Stimulated activated CD4-positive, alpha-beta T cell treated with anti-CD3 and anti-CD28 coated beads, Interleukin-12 subunit alpha, Interleukin-12 subunit beta, amount 100 ng/mL, for 24 hours (primary cell): ENCODE data around the gene ZXDA.
"Not testable (repeated sequence)": the region's sequence is repeated elsewhere in the genome, so short reads cannot be mapped to it uniquely, and the experiment has no call there.

Source experiments
- DNase-seq, 2 experiments: peaks; one replicate each; pipeline ENCODE4 v3.0.0-alpha.2; 2020; ENCODE audit warnings: low read depth in 2 of 2

Gene ZXDA, protein sequence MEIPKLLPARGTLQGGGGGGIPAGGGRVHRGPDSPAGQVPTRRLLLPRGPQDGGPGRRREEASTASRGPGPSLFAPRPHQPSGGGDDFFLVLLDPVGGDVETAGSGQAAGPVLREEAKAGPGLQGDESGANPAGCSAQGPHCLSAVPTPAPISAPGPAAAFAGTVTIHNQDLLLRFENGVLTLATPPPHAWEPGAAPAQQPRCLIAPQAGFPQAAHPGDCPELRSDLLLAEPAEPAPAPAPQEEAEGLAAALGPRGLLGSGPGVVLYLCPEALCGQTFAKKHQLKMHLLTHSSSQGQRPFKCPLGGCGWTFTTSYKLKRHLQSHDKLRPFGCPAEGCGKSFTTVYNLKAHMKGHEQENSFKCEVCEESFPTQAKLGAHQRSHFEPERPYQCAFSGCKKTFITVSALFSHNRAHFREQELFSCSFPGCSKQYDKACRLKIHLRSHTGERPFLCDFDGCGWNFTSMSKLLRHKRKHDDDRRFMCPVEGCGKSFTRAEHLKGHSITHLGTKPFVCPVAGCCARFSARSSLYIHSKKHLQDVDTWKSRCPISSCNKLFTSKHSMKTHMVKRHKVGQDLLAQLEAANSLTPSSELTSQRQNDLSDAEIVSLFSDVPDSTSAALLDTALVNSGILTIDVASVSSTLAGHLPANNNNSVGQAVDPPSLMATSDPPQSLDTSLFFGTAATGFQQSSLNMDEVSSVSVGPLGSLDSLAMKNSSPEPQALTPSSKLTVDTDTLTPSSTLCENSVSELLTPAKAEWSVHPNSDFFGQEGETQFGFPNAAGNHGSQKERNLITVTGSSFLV

DNA sequence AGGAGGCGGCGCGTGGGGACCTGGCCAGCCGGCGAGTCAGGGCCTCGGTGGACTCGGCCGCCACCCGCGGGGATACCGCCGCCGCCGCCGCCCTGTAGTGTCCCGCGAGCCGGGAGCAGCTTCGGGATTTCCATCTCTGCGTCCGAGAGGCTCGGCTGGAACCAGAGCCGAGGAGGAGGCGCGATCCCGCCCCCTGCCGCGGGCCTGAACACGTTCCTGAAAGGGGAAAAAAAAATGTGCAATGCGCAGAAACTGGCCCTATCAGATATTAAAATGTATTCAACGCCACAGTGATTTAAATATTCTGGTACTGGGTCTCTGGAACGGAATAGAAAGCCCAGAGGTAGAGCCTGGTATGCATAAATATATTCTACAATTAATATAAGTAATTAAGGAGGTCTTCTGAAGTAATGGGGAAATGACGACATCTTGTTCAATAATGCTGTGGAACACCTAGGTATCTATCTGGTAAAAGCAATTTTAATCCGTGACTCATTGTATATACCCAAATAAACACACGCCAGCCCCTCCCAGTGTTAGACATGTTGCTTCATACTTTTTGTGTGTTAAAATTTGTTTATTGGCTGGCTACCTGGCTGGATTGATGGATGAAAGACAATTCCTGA is at the start of gene ZXDA:
Gene ZXDA (minus strand): TSS at position 172 of the 626 bp plus-strand sequence. CDS start 38 bp downstream, at position 134.
- DNase-seq: not testable (repeated sequence)

DNA sequence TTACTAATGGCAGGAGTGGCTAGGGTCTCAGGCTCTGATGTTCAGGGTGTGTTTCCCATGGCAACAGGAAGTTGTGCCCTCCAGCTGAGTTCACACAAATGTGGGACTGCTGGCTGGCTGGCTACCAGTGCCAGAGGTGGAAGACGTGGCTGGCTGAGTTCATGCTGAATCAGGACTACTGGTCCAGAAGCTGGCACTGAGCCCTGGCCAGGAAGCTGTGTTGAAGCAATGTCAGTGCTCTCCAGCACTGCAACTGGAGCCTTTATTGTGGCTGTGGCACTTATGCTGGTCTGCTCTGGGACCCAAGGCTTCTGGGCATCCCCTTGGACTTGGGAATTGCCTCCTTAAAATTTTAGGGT is 42.0 kb upstream of the ZXDA start:
- no peak for DNase-seq

- DNase-seq: no peak
Observed at GRCh38 chrX:57951666-57952319, 41.5 kb upstream of the ZXDA start.

DNA sequence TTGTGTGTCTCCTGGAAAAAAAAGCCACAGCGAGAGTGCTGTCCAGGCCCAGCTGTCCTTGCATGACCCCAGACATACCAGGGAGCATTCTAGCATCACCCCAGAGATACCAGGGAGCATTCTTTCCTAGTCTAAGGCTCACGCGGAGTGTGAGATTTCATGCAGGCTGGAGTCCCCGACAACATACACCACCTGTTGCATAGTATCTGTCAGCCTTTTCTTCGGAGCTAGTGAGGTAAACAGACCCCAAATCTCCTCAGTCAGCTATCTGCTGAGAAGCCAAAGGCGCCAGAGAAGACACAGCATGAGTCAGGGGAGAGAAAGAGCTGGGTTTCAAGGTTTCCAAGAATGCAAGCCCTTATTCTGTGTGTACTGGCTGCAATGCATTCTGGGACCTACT is 23.1 kb upstream of the ZXDA start:
- no peak for DNase-seq

DNA sequence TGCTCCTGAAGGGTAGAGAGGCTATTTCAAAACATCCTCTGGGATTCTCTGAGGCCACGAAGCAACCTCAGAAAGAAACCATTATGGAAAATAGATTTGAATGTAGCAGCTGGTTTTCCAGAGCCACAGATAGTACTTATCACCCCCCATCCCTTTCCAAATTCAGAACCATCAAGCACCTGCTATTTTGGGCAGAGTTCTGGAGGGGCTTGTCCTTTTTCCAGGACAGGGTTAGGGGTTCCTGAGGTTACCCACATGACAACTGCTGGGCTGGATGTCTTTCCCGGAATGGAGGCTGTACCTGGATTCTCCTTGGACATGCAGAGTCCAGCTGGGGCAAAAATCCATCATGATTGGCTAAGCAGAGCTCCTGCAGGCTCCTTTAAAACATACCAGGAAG is 22.0 kb upstream of the ZXDA start:
- no peak for DNase-seq

DNA sequence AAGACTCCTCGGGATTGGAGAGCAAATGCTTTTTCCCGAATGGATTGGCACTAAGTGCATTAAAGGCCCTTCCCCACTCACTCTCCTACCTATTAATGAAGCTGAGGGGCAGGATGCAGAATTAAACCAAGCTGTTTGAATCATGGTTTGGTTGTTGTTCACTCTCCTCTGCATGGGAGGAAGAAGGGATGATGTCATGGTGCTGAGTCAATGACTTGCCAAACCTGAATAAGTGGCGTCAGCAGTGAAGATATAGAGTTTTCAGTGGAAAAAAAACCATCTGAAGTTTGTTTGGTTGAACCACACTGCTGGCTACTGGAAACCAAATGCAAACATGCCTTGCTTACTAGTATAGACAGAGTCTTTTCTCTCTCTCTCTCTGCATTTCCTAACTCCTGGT is 19.8 kb upstream of the ZXDA start:
- DNase-seq: no peak

DNA sequence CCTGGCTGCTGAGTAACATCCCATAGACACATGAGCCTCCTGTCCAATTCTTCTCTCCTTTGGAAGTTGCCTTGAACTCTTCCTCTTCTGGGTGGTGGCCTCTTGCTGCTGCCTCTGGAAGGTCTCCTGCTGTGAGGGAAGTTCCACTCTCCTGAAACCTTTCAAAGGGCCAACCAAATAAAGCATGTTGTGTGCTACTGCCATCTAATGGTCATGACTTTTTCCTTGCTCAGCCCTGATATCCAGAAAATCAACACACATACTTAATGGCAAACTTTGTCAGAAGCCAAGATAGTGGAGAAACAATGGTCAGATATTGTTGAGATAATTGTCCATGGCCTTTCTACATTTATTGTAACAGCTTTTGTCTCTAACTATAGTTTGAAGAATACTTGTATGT is 19.1 kb upstream of the ZXDA start:
- no peak for DNase-seq

DNA sequence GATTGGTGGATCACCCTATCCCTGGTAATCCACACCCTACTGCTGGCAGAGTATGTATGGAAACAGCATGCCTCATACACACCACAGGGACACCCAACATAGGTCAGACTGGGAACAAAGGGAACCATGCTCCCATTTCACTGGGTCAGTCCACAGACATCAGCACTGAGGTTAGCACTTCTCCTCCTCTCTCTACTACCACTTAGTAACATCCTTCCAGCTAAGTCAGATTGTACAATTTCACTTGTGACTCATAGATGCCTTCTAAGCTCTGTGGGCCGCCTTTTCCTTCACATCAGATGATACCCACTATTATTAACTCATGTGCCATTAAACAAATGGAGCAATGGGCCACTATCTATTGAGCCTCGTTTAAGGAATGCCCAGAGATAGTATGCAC is 15.5 kb upstream of the ZXDA start:
- DNase-seq: no peak

- no peak for DNase-seq
Observed at GRCh38 chrX:57918750-57919436, 8.6 kb upstream of the ZXDA start.

DNA sequence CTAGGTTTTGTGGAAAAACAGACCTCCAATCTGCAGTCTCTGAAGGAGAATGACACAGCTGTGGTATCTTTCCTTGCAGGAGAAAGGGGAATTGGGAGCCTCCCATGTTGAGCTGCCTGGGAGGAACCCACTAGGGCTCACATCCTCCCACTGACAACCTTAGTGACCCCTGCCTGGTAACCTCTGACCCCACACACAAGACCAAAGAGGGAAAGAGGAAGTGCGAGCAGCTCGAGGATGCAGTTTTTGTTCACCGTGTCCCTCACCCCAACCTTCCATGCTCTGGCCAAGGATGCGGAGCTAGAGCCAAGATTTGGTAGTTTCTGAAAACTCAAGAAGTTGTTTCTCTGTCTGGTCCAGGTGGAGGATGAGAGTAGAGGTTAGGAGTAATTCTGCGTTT is 5.4 kb upstream of the ZXDA start:
- no peak for DNase-seq

GRCh38 chrX:57909595-57910286 is 517 bp downstream of the ZXDA start:
- DNase-seq: peak in 1 of 2 experiments; percentile 2

DNA sequence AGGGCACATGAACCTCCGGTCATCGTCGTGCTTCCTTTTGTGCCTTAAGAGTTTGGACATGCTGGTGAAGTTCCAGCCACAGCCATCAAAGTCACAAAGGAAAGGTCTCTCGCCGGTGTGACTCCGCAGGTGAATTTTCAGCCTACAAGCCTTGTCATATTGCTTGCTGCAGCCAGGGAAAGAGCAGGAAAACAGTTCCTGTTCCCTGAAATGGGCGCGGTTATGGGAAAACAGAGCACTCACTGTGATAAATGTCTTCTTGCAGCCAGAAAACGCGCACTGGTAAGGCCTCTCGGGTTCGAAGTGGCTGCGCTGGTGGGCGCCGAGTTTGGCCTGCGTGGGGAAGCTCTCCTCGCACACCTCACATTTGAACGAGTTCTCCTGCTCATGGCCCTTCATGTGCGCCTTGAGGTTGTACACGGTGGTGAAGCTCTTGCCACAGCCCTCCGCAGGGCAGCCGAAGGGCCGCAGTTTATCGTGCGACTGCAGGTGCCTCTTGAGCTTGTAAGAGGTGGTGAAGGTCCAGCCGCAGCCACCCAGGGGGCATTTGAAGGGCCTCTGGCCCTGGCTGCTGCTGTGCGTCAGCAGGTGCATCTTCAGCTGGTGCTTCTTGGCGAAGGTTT is 1.2 kb downstream of the ZXDA start:
- DNase-seq: not testable (repeated sequence)

GRCh38 chrX:57906790-57907189 is 3.5 kb downstream of the ZXDA start:
- DNase-seq: no peak

DNA sequence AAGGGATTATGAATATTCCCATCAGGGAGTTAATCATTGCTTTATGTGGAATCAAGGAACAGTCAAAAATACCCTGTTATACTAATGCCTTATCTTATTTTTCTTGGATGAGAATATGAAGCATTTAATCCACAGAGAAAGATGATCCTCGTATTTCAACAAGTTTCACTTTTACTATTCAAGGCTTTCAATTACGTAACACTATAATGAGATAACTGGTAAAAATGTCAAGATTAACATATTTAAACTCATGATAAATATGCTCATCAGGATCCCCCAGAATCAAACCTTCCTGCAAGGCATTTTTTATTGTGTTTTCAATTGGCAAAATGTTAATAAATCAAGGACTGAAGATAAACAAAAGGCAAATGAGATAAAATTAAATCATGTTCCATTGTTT is 5.1 kb downstream of the ZXDA start:
- no peak for DNase-seq

DNA sequence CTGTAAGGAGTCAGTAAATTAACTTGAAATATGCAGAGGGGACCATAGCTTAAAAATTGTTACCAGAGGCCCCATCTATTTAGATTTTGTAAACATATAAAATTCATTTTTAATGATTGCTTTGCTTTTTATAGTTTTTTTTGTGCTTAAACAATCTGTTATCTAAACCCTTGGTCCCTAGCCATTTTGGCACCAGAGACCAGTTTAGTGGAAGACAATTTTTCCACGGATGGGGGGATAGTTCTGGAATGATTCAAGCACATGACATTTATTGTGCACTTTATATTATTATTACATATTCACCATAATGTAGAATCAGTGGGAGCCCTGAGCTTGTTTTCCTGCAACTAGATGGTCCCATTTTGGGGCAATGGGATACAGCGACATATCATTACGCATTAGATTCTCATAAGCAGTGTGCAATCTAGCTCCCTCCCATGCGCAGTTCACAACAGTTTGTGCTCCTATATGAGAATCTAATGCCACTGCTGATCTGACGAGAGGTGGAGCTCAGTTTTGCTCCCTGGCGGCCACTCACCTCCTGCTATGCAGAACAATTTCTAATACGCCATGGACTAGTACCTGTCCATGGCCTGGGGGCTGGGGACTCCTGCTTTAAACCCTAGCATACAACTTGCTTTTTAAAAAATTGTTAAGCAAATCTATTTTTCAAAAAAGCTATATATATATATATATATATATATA is 5.9 kb downstream of the ZXDA start:
- DNase-seq: no peak

- no peak for DNase-seq
Observed at GRCh38 chrX:57902633-57903032, 7.6 kb downstream of the ZXDA start.

DNA sequence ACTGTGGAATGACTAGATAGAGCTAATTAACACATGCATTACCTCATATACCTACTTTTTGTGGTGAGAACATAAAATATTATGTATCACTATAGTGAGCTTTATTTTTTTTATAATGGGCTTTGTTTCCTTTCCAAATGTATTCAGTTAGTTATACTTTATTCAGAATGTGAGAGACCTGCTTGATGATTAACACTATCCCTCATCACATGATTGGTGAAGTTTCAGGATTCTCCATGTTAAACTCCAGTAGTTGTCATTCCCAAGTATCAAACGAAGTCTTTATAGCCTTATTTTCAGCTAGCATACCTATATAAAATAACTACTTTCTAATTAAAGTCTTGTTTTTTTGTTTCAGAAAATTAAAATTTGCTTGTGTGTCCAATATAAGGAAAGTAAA is 8.8 kb downstream of the ZXDA start:
- DNase-seq: no peak

DNA sequence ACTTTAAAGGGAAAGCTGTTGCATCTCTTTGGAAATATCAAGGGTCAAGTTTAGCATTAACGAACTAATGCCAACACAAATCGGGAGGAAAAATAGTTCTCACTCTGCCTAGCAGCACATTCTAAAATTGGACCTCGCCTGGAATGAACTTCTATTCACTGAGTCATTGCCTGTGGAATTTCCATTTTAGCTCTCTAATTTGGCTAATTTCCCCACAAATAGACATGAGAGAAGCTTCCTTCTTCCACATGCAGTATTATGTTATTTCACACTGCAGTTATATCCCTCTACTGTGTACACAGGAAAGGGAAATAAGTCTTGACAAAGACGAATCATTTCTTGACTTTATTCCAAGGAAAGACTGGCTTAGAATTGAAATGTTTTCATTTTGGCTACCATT is 9.3 kb downstream of the ZXDA start:
- no peak for DNase-seq

GRCh38 chrX:57899906-57900305 is 10.4 kb downstream of the ZXDA start:
- no peak for DNase-seq

DNA sequence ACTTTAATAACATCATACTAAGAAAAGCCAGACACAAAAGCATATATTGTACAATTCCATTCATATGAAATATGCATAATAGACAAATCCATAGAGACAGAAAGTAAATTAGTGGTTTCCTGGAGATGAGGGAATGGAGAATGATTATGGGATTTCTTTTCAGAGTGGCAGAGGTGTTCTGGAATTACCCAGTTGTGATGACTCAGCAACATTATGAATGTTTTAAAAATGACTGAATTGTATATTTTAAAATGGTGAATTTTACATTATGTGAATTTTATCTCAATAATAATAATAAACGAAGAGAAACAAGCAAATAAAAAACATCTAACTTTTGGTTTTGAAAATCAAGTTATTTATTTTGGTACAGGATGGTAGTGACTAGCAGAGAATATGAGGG is 11.2 kb downstream of the ZXDA start:
- DNase-seq: no peak
